NB4 (cell line): ENCODE data around the gene PSTK.

ENCODE experiments used
- DNase-seq: peaks from one replicate; pipeline ENCODE4 v3.0.0; 2010; ENCODE audit warnings: low read depth
- H3K4me3 ChIP-seq: one replicate; pipeline ENCODE4 v1.5.1; 2011; ENCODE audit warnings: mild to moderate bottlenecking, low read depth, low read length, moderate library complexity
- MYC ChIP-seq: IDR thresholded peaks from 2 replicates; pipeline ENCODE4 v1.6.1; 2011; ENCODE audit warnings: low read depth, low read length
- POLR2A ChIP-seq: IDR thresholded peaks from 2 replicates; pipeline ENCODE4 v1.6.1; 2011; ENCODE audit warnings: mild to moderate bottlenecking; ENCODE audit not compliant: insufficient read length; ENCODE audit errors: extremely low read depth
- TF ChIP-seq, protein P1 (sequence below): IDR thresholded peaks from one replicate; pipeline ENCODE4 v1.5.1; 2012; ENCODE audit warnings: low read depth, low read length
- TF ChIP-seq, protein P2 (sequence below): IDR thresholded peaks from 2 replicates; pipeline ENCODE4 v1.6.1; 2011; ENCODE audit warnings: low read depth, low read length

Gene PSTK

DNA sequence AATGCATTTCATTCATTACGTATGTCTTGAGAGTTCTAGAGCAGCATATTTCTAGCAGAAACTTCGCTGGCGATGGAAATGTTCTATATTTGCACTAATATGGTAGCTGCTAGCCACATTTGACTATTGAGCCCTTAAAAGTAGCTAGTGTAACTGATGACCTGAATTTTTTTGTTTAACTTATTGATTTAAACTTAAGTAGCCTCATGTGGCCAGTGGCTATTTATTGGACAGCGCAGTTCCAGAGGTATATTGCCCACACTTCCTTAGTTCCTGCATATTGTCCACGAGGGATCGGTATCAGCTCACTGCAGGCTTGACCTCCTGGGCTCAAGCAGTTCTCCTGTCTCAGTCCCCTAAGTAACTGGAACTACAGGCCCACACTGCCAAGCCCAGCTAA, 3.7 kb downstream of the PSTK start:
- no peak overlapping the region for H3K4me3 ChIP-seq
- TF ChIP-seq, protein P1, sequence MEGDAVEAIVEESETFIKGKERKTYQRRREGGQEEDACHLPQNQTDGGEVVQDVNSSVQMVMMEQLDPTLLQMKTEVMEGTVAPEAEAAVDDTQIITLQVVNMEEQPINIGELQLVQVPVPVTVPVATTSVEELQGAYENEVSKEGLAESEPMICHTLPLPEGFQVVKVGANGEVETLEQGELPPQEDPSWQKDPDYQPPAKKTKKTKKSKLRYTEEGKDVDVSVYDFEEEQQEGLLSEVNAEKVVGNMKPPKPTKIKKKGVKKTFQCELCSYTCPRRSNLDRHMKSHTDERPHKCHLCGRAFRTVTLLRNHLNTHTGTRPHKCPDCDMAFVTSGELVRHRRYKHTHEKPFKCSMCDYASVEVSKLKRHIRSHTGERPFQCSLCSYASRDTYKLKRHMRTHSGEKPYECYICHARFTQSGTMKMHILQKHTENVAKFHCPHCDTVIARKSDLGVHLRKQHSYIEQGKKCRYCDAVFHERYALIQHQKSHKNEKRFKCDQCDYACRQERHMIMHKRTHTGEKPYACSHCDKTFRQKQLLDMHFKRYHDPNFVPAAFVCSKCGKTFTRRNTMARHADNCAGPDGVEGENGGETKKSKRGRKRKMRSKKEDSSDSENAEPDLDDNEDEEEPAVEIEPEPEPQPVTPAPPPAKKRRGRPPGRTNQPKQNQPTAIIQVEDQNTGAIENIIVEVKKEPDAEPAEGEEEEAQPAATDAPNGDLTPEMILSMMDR = no peak
- TF ChIP-seq POLR2A (no peak), MYC (no peak)
- TF ChIP-seq, protein P2, sequence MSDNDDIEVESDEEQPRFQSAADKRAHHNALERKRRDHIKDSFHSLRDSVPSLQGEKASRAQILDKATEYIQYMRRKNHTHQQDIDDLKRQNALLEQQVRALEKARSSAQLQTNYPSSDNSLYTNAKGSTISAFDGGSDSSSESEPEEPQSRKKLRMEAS = no peak
- no peak for DNase-seq

DNA sequence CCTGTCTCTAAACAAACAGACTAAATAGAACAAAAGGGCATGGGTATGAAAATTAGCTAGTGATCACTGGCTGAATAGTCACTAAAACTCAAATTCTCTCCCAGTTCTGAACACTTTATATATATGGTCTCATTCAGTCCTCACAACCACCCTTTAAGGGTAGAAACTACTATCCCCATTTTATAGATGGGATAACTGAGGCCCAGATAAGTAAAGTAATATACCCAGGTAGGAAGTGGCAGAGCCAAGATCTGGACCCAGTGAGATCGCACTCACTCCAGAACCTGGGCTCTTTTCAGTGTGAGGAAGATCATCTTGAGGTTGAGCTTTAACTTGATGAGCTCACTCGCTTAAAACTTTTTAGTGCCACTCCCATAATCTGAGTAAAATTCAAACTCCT, 4.5 kb downstream of the PSTK start:
- H3K4me3 ChIP-seq = no peak overlapping the region
- TF ChIP-seq, protein P2 = no peak
- no peak for TF ChIP-seq POLR2A
- TF ChIP-seq, protein P1 = no peak
- no peak for TF ChIP-seq MYC
- no peak for DNase-seq

DNA sequence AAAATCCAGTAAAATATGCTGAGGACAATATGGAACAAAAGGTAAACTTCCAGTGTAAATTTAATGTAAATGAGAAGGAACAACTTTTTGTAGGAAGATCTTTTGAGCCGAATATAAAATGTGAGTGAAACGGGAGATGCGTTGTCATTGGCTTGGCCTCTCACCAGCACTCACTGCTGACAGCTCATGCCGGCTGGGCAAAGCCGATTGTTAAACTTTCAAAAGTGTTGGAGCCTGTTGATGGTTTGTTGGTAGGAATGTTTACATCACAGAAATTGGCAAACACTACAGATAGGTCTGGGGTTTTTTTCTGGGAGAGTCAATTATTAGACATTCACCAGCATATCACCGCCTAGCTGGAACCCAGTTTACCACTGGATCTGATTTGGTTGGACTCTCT, 6.1 kb downstream of the PSTK start:
- DNase-seq = no peak
- no peak overlapping the region for H3K4me3 ChIP-seq
- TF ChIP-seq, protein P1 = no peak
- TF ChIP-seq MYC (no peak), POLR2A (no peak)
- TF ChIP-seq, protein P2 = no peak

DNA sequence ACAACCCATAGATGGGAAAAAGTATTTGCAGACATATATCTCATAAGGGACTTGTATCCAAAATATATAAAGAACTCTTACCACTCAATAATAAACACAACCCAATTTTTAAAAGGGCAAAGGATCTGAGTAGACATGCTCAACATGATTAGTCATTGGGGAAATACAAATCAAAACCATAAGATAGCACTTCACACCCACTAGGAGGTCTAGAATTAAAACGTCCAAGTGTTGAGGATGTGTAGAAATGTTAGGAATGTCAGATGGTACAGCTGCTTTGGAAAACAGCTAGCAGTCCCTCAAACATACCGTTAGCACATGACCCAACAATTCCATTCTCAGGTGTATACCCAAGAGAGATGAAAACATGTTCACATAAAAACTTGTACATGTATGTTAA, 8.3 kb downstream of the PSTK start:
- DNase-seq = no peak
- H3K4me3 ChIP-seq = no peak overlapping the region
- TF ChIP-seq MYC (no peak), POLR2A (no peak)
- TF ChIP-seq, protein P1 = no peak
- TF ChIP-seq, protein P2 = no peak

DNA sequence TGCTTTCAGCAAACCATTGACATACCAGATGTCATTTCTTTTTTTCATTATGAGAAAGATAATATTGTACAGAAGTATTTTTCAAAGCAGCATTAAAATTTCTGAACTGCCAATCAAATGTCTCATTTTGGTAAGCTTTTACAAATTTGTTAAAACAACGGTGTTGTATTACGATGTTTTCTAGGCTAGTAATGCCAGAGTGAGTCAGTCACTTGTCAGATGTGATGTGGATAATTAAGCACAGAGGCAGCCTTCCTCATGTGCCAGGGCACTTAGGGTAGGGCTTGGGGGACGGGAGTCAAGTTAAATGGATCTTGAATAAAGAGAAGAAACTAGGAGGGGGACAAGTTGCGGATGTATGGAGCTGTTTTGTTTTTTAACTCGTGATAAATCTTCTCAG, 10.1 kb downstream of the PSTK start:
- TF ChIP-seq POLR2A = no peak
- TF ChIP-seq, protein P1 = no peak
- TF ChIP-seq, protein P2 = no peak
- TF ChIP-seq MYC = no peak
- DNase-seq = no peak
- H3K4me3 ChIP-seq = no peak overlapping the region

DNA sequence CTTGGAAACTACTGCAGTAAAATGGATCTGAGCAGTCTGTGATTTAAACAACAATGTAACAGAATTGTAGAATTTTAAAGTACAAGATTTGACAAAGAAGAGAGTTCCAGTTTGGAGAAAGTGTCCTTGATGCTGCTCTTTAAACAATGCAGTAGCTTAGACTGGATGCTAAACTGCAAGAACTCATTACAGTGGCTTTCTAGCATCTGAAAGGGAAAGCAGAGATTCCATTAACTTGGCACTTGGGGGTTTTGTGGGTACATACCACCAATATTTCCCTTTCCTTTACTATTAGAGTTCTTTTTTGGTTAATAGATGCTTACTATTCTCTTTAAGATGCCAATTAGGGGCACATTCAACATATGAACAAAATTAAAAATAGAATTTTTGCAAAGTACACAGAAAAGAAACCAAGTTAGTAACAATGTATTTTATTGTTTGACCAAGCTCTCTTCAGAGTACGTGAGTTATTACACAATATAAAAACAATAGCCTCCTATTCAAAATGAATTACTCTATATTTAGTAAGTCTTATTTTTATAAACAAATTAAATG, 11.9 kb downstream of the PSTK start:
- DNase-seq = no peak
- TF ChIP-seq MYC (no peak), POLR2A (no peak)
- TF ChIP-seq, protein P2 = no peak
- TF ChIP-seq, protein P1 = no peak
- H3K4me3 ChIP-seq = no peak overlapping the region
